Sigmoid colon (tissue), 4 donors: Measurements from ENCODE around the gene CLEC6A.

ENCODE experiments used
- CTCF ChIP-seq, 4 experiments: fragments of 450-650 bp in 3 of 4; fragments of 200-600 bp in 1 of 4; IDR thresholded peaks; one replicate each; pipeline ENCODE4 v1.5.1; 2016 to 2019; ENCODE audit warnings: antibody characterized with exemption in 4 of 4, mild to moderate bottlenecking in 3 of 4, moderate library complexity in 2 of 4
- POLR2AphosphoS5 ChIP-seq, 4 donors: sonication (generic); formaldehyde crosslinking; IDR thresholded peaks; one replicate each; pipeline ENCODE4 v1.6.1; 2017; ENCODE audit warnings: antibody characterized with exemption in 4 of 4

- TF ChIP-seq CTCF (IDR thresholded peaks at IDR 0.05) = no peak
- TF ChIP-seq POLR2AphosphoS5 (IDR thresholded peaks at IDR 0.05) = no peak
These were observed 5.7 kb downstream of the CLEC6A start for GRCh38 chr12:8461426-8461825.
